ENCODE results near the gene UBALD1. TPM values are rescaled to one million over a fixed set of nuclear protein-coding genes. Genes with fewer than 3 reads are reported as not detected.
A peak's percentile ranks its signal among the peaks of the same experiment; 100 is the strongest.
"Not testable (repeated sequence)": the region's sequence is repeated elsewhere in the genome, so short reads cannot be mapped to it uniquely, and the experiment has no call there.

Gene UBALD1
- total RNA-seq, 2 donors from 2014 or later = 10.8 to 12.2 TPM

GRCh38 chr16:4654011-4654963 is 39.6 kb upstream of the UBALD1 start:
- DNase-seq (ENCODE audit: low spot score) = no peak
- Histone ChIP-seq H3K9me3 (no peaks in the 10 kb centered on the region), H3K4me1 (peaks cover 0 to under 1% of the 10 kb centered on the region in 2 donors), H3K4me3 (no peak overlapping the region), H3K36me3 (peaks cover 92% of the 10 kb centered on the region), H3K27ac (no peak overlapping the region), H3K27me3 (no peaks in the 10 kb centered on the region)
- TF ChIP-seq, protein P1, sequence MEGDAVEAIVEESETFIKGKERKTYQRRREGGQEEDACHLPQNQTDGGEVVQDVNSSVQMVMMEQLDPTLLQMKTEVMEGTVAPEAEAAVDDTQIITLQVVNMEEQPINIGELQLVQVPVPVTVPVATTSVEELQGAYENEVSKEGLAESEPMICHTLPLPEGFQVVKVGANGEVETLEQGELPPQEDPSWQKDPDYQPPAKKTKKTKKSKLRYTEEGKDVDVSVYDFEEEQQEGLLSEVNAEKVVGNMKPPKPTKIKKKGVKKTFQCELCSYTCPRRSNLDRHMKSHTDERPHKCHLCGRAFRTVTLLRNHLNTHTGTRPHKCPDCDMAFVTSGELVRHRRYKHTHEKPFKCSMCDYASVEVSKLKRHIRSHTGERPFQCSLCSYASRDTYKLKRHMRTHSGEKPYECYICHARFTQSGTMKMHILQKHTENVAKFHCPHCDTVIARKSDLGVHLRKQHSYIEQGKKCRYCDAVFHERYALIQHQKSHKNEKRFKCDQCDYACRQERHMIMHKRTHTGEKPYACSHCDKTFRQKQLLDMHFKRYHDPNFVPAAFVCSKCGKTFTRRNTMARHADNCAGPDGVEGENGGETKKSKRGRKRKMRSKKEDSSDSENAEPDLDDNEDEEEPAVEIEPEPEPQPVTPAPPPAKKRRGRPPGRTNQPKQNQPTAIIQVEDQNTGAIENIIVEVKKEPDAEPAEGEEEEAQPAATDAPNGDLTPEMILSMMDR (IDR thresholded peaks at IDR 0.05) = no peak

DNA sequence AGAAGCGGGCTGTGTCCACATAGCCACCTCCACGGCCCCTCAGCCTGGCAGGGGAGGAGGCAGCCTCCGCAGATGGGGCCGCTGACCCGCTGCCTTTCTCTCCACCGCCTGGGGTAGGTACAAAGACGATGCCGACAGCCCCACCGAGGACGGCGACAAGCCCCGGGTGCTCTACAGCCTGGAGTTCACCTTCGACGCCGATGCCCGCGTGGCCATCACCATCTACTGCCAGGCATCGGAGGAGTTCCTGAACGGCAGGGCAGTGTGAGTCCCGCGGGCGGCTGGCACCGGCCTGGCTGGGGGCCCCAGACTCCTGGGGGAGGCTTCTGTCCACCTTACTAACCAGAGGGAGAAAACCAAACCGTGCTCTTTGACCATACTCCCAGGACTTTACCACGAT is 37.9 kb upstream of the UBALD1 start:
- Histone ChIP-seq H3K9me3 (no peaks in the 10 kb centered on the region), H3K4me3 (no peak overlapping the region), H3K27me3 (no peaks in the 10 kb centered on the region), H3K27ac (no peak overlapping the region), H3K36me3 (peaks cover 75% of the 10 kb centered on the region), H3K4me1 (no peaks in the 10 kb centered on the region)
- DNase-seq (ENCODE audit: low spot score) = no peak
- TF ChIP-seq, protein P1 (IDR thresholded peaks at IDR 0.05) = no peak

- H3K4me3 ChIP-seq = no peak overlapping the region
- H3K9me3 ChIP-seq = no peaks in the 10 kb centered on the region
- no peaks in the 10 kb centered on the region for H3K27me3 ChIP-seq
- peaks cover 68% of the 10 kb centered on the region for H3K36me3 ChIP-seq
- no peak for DNase-seq (ENCODE audit: low spot score)
- TF ChIP-seq, protein P1 (IDR thresholded peaks at IDR 0.05) = no peak
- H3K27ac ChIP-seq = no peak overlapping the region
- H3K4me1 ChIP-seq = no peaks in the 10 kb centered on the region
Observed at GRCh38 chr16:4651827-4652226, 37.1 kb upstream of the UBALD1 start.

DNA sequence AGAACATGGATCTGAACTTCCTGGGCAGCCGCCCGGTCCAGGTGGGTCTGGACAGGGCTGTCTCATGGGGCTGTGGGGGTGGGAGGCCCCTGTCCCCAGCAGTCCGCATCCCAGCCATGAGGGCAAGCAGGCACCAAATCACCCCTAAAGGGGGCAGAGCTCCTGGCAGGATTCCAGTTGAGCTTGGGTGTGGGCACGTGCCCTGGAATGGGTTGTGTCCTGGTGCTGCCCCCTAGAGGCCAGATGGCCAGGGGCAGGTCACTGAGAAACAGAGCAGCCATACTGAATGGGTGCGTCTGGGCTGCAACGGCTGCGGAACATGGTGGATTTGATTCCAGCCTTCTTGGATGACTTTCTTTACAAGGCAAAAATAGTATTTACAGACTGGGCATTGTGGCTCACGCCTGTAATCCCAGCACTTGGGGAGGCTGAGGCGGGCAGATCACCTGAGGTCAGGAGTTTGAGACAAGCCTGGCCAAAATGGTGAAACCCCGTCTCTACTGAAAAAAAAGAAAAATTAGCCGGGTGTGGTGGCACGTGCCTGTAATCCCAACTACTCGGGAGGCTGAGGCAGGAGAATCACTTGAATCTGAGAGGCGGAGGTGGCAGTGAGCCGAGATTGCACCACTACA is 35.9 kb upstream of the UBALD1 start:
- DNase-seq (ENCODE audit: low spot score); H3K9me3 ChIP-seq; H3K4me3 ChIP-seq; H3K27me3 ChIP-seq; H3K27ac ChIP-seq; H3K4me1 ChIP-seq: not testable (repeated sequence)
- H3K36me3 ChIP-seq = peaks cover 55% of the 10 kb centered on the region
- TF ChIP-seq, protein P1 (IDR thresholded peaks at IDR 0.05) = peak; percentile 27 to 69

- Histone ChIP-seq H3K9me3 (no peaks in the 10 kb centered on the region), H3K27me3 (no peaks in the 10 kb centered on the region), H3K4me3 (no peak overlapping the region), H3K27ac (no peak overlapping the region), H3K4me1 (no peaks in the 10 kb centered on the region), H3K36me3 (peaks cover 48% of the 10 kb centered on the region)
- TF ChIP-seq, protein P1 (IDR thresholded peaks at IDR 0.05) = no peak
- no peak for DNase-seq (ENCODE audit: low spot score)
Observed at GRCh38 chr16:4649744-4650442, 35.2 kb upstream of the UBALD1 start.

Measured in right atrium auricular region (tissue), 2 donors.